ENCODE results near the gene DUSP21. TPM values are rescaled to one million over a fixed set of nuclear protein-coding genes. Genes with fewer than 3 reads are reported as not detected.
"Not testable (repeated sequence)": the region's sequence is repeated elsewhere in the genome, so short reads cannot be mapped to it uniquely, and the experiment has no call there.

The DUSP21 gene
- total RNA-seq, 1 donor from 2014 or later = not detected

GRCh38 chrX:44844204-44844603 is 383 bp downstream of the DUSP21 start:
- peak; percentile 70 for FAIRE-seq
- H3K4me3 ChIP-seq (ENCODE audit: low read depth, low read length) = no peak overlapping the region
- H3K27me3 ChIP-seq (ENCODE audit: control insufficient read depth, insufficient read depth, low read length) = no peaks in the 10 kb centered on the region
- TF ChIP-seq CTCF (IDR thresholded peaks at IDR 0.05; ENCODE audit: insufficient read depth, low read length, severe bottlenecking) = no peak
- H3K36me3 ChIP-seq (ENCODE audit: control insufficient read depth, insufficient read depth, low read length) = no peaks in the 10 kb centered on the region
- DNase-seq (ENCODE audit: low read depth) = no peak

- DNase-seq (ENCODE audit: low read depth) = not testable (repeated sequence)
Measured at GRCh38 chrX:44850891-44851290, 7.1 kb downstream of the DUSP21 start.

GRCh38 chrX:44871114-44871645 is 27.4 kb downstream of the DUSP21 start:
- H3K27me3 ChIP-seq (ENCODE audit: control insufficient read depth, insufficient read depth, low read length) = no peaks in the 10 kb centered on the region
- DNase-seq (ENCODE audit: low read depth) (no peak), FAIRE-seq (no peak)
- no peaks in the 10 kb centered on the region for H3K36me3 ChIP-seq (ENCODE audit: control insufficient read depth, insufficient read depth, low read length)
- TF ChIP-seq CTCF (IDR thresholded peaks at IDR 0.05; ENCODE audit: insufficient read depth, low read length, severe bottlenecking) = no peak
- peak overlapping the region; percentile 64 for H3K4me3 ChIP-seq (ENCODE audit: low read depth, low read length)

More at GRCh38 chrX:44850891-44851290, 7.1 kb downstream of the DUSP21 start:
- not testable (repeated sequence) for FAIRE-seq; H3K36me3 ChIP-seq (ENCODE audit: control insufficient read depth, insufficient read depth, low read length); H3K4me3 ChIP-seq (ENCODE audit: low read depth, low read length); H3K27me3 ChIP-seq (ENCODE audit: control insufficient read depth, insufficient read depth, low read length)

- H3K36me3 ChIP-seq (ENCODE audit: control insufficient read depth, insufficient read depth, low read length) = no peaks in the 10 kb centered on the region
- no peak for TF ChIP-seq CTCF (IDR thresholded peaks at IDR 0.05; ENCODE audit: insufficient read depth, low read length, severe bottlenecking)
- H3K4me3 ChIP-seq (ENCODE audit: low read depth, low read length) = peak overlapping the region; percentile 64
- no peaks in the 10 kb centered on the region for H3K27me3 ChIP-seq (ENCODE audit: control insufficient read depth, insufficient read depth, low read length)
- DNase-seq (ENCODE audit: low read depth) (no peak), FAIRE-seq (no peak)
Measured at GRCh38 chrX:44871931-44872820, 28.4 kb downstream of the DUSP21 start.

GRCh38 chrX:44872821-44873414 is 29.1 kb downstream of the DUSP21 start, which contains the start of gene KDM6A:
TSS of gene KDM6A (plus strand) at chrX:44873188. CDS start at chrX:44873552, 364 bp downstream.
- FAIRE-seq (peak; percentile 36), DNase-seq (ENCODE audit: low read depth) (peak; percentile 79)
- Histone ChIP-seq H3K27me3 (ENCODE audit: control insufficient read depth, insufficient read depth, low read length) (no peaks in the 10 kb centered on the region), H3K4me3 (ENCODE audit: low read depth, low read length) (peak within 1 kb of the TSS; percentile 64), H3K36me3 (ENCODE audit: control insufficient read depth, insufficient read depth, low read length) (no peaks in the 10 kb centered on the region)
- no peak for TF ChIP-seq CTCF (IDR thresholded peaks at IDR 0.05; ENCODE audit: insufficient read depth, low read length, severe bottlenecking)

Data from bronchial epithelial cell (primary cell).